Neural progenitor cell (in vitro differentiated cells): ENCODE data around the gene NRIP2. TPM values are rescaled to one million over a fixed set of nuclear protein-coding genes. Genes with fewer than 3 reads are reported as not detected.

Experiments
- DNase-seq: peaks from one replicate; pipeline ENCODE4 v3.0.0-alpha.2; 2016; ENCODE audit warnings: low spot score
- H2AFZ ChIP-seq: fragments of 200-600 bp; sonication (generic); replicated peaks from 2 replicates; pipeline ENCODE4 v1.6.1; 2016; ENCODE audit warnings: antibody characterized with exemption
- H3F3A ChIP-seq: fragments of 200-600 bp; sonication (generic); 2 replicates; pipeline ENCODE4 v1.6.1; 2016; ENCODE audit warnings: antibody characterized with exemption, low read depth
- H3K27ac ChIP-seq: fragments of 200-600 bp; sonication (generic); 2 replicates; pipeline ENCODE4 v1.5.1; 2016; ENCODE audit warnings: mild to moderate bottlenecking
- H3K27me3 ChIP-seq: fragments of 200-600 bp; sonication (generic); 2 replicates; pipeline ENCODE4 v1.6.1; 2016; ENCODE audit warnings: mild to moderate bottlenecking, moderate library complexity
- H3K36me3 ChIP-seq: fragments of 200-600 bp; sonication (generic); 2 replicates; pipeline ENCODE4 v1.5.1; 2016
- H3K4me1 ChIP-seq: fragments of 200-600 bp; sonication (generic); 2 replicates; pipeline ENCODE4 v1.6.1; 2016; ENCODE audit warnings: mixed run types
- H3K4me2 ChIP-seq: fragments of 200-600 bp; sonication (generic); 2 replicates; pipeline ENCODE4 v1.6.1; 2016
- H3K4me3 ChIP-seq: fragments of 200-600 bp; sonication (generic); 2 replicates; pipeline ENCODE4 v1.5.1; 2016
- H3K79me2 ChIP-seq: fragments of 200-600 bp; sonication (generic); 2 replicates; pipeline ENCODE4 v1.6.1; 2016; ENCODE audit warnings: low read depth
- H3K9ac ChIP-seq: fragments of 200-600 bp; sonication (generic); 2 replicates; pipeline ENCODE4 v1.6.1; 2016
- H3K9me3 ChIP-seq: fragments of 200-600 bp; sonication (generic); 2 replicates; pipeline ENCODE4 v1.5.1; 2016; ENCODE audit warnings: low read depth
- H4K20me1 ChIP-seq: fragments of 200-600 bp; sonication (generic); 2 replicates; pipeline ENCODE4 v1.6.1; 2016; ENCODE audit warnings: low read depth
- H3K27ac Mint-ChIP-seq: 3 replicates; pipeline ENCODE4 v1.8.0; 2021; ENCODE audit warnings: mixed read lengths
- H3K27me3 Mint-ChIP-seq: 2 replicates; pipeline ENCODE4 v1.8.0; 2022; ENCODE audit warnings: low read depth, mild to moderate bottlenecking, inconsistent platforms, moderate library complexity, mixed read lengths; ENCODE audit not compliant: insufficient read depth
- H3K36me3 Mint-ChIP-seq: 3 replicates; pipeline ENCODE4 v1.8.0; 2021; ENCODE audit warnings: mixed read lengths
- H3K4me1 Mint-ChIP-seq: 3 replicates; pipeline ENCODE4 v1.8.0; 2021; ENCODE audit warnings: mixed read lengths
- H3K4me3 Mint-ChIP-seq: 3 replicates; pipeline ENCODE4 v1.8.0; 2021; ENCODE audit warnings: mild to moderate bottlenecking, moderate library complexity, mixed read lengths
- H3K9me3 Mint-ChIP-seq: 3 replicates; pipeline ENCODE4 v1.8.0; 2020; ENCODE audit warnings: mixed read lengths
- EZH2 ChIP-seq: fragments of 200-600 bp; sonication (generic); IDR thresholded peaks from 2 replicates; pipeline ENCODE4 v1.6.1; 2017; ENCODE audit warnings: antibody characterized with exemption, mild to moderate bottlenecking, moderate library complexity
- EZH2phosphoT487 ChIP-seq: fragments of 200-600 bp; sonication (generic); IDR thresholded peaks from 2 replicates; pipeline ENCODE4 v1.6.1; 2017; ENCODE audit warnings: antibody characterized with exemption
- total RNA-seq: library from RNA; depleted of rRNA; stranded (reverse); fragments of >200 nt; gene quantifications from 2 replicates; pipeline ENCODE4 v1.2.3, GENCODE V29; 2015; ENCODE audit warnings: low replicate concordance
- TF ChIP-seq, protein P1 (sequence below): fragments of 200-600 bp; sonication (generic); IDR thresholded peaks from 2 replicates; pipeline ENCODE4 v1.5.1; 2017; ENCODE audit warnings: antibody characterized with exemption, mild to moderate bottlenecking

NRIP2 gene
- total RNA-seq, 1 donor from 2014 or later, result 0.65 TPM

DNA sequence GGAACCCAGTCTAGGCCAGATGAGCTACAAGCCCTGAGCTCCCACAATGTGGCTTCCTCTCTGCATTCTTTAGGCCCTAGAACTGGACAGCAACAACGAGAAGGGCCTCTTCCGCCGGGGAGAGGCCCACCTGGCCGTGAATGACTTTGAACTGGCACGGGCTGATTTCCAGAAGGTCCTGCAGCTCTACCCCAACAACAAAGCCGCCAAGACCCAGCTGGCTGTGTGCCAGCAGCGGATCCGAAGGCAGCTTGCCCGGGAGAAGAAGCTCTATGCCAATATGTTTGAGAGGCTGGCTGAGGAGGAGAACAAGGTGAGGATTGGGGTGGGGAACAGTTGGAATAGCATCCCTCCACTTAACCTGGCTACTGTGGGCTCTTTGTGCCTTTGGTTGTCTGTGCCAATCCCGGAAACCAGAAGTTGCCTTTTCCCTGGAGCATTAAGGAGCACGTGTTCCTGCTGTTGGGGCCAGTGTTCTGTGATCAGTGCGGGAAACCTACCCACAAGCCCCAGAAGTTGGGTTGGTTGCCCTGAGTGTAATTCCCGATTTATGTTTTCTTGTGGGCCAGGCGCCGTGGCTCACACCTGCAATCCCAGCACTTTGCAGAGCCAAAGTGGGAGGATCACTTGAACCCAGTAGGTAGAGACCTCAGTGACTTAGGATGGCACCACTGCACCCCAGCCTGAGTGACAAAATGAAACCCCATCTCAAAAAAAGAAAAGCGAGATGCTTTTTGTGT is 33.6 kb downstream of the NRIP2 start:
- H3K9ac ChIP-seq, result no peak overlapping the region
- no peaks in the 10 kb centered on the region for H3K36me3 ChIP-seq
- no peak overlapping the region for H3K27ac ChIP-seq
- Mint-ChIP-seq H3K4me3 (no peak overlapping the region), H3K9me3 (no peaks in the 10 kb centered on the region), H3K4me1 (peaks cover 9% of the 10 kb centered on the region), H3K27me3 (no peaks in the 10 kb centered on the region), H3K36me3 (peaks cover 52% of the 10 kb centered on the region), H3K27ac (no peak overlapping the region)
- H3K9me3 ChIP-seq, result no peaks in the 10 kb centered on the region
- TF ChIP-seq, protein P1, sequence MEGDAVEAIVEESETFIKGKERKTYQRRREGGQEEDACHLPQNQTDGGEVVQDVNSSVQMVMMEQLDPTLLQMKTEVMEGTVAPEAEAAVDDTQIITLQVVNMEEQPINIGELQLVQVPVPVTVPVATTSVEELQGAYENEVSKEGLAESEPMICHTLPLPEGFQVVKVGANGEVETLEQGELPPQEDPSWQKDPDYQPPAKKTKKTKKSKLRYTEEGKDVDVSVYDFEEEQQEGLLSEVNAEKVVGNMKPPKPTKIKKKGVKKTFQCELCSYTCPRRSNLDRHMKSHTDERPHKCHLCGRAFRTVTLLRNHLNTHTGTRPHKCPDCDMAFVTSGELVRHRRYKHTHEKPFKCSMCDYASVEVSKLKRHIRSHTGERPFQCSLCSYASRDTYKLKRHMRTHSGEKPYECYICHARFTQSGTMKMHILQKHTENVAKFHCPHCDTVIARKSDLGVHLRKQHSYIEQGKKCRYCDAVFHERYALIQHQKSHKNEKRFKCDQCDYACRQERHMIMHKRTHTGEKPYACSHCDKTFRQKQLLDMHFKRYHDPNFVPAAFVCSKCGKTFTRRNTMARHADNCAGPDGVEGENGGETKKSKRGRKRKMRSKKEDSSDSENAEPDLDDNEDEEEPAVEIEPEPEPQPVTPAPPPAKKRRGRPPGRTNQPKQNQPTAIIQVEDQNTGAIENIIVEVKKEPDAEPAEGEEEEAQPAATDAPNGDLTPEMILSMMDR, result no peak
- no peak for TF ChIP-seq EZH2
- TF ChIP-seq EZH2phosphoT487, result no peak
- no peaks in the 10 kb centered on the region for H3K27me3 ChIP-seq
- no peak overlapping the region for H3K4me3 ChIP-seq
- H4K20me1 ChIP-seq, result peaks cover 28% of the 10 kb centered on the region
- H2AFZ ChIP-seq, result no peak overlapping the region
- DNase-seq, result no peak
- H3K79me2 ChIP-seq, result peaks cover 13% of the 10 kb centered on the region
- H3K4me1 ChIP-seq, result peaks cover 5% of the 10 kb centered on the region
- H3K4me2 ChIP-seq, result no peak overlapping the region
- H3F3A ChIP-seq, result no peaks in the 10 kb centered on the region

DNA sequence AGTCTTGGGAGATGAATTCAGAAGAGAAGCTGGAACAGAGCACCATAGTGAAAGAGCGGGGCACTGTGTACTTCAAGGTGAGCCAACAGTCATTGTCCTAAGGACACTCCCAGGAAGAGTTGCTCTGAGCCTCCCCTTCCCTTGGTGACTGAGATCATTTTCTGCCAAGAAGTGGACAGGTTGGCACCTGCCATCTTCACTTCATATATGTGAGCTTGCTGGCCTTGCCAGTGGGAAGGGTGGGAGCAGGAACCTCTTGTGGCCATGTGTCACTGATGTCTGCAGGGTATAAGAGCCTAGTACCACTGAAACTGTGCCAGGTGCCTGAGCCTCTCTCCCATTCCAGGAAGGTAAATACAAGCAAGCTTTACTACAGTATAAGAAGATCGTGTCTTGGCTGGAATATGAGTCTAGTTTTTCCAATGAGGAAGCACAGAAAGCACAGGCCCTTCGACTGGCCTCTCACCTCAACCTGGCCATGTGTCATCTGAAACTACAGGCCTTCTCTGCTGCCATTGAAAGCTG is 34.7 kb downstream of the NRIP2 start:
- peaks cover 52% of the 10 kb centered on the region for H3K36me3 Mint-ChIP-seq
- Histone ChIP-seq H3K4me2 (no peak overlapping the region), H3K36me3 (no peaks in the 10 kb centered on the region)

DNA sequence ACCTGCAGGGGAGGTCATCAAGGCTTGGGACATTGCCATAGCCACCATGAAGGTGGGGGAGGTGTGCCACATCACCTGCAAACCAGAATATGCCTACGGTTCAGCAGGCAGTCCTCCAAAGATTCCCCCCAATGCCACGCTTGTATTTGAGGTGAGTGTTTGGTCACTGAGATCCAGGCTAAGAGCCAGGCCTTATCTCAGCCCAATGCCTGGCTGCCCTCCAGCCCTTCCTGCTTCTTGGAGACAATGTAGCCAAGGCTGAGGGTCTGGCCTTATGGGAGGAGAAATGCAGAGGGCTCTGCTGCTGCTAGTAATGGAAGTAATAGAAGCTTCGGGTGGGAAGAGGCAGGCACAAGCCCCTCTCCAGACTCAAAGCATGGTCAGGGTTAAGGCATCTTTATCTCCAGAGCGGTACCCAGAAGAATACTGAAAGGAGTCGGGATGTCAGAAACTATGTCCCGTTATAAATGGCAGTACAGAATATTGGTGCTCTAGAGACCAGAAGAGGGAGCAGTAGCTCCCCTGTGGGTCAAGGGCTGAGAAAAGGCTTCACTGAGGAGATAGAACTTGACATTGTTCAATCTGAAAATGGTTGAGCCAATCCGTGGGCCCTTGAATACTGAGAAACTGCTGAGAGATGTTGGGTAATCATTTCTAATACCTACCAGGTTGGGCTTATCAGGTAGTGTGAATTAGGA is 37.0 kb downstream of the NRIP2 start:
- no peak overlapping the region for H3K27ac ChIP-seq
- Mint-ChIP-seq H3K9me3 (no peaks in the 10 kb centered on the region), H3K27ac (no peak overlapping the region), H3K4me3 (no peak overlapping the region), H3K36me3 (peaks cover 42% of the 10 kb centered on the region), H3K4me1 (peaks cover 17% of the 10 kb centered on the region), H3K27me3 (peaks cover 7% of the 10 kb centered on the region)
- TF ChIP-seq EZH2, result no peak
- no peak for TF ChIP-seq EZH2phosphoT487
- TF ChIP-seq, protein P1, result no peak
- H3K4me3 ChIP-seq, result no peak overlapping the region
- no peak for DNase-seq
- peaks cover 17% of the 10 kb centered on the region for H3F3A ChIP-seq
- peaks cover 22% of the 10 kb centered on the region for H3K27me3 ChIP-seq
- peaks cover 20% of the 10 kb centered on the region for H3K79me2 ChIP-seq
- no peak overlapping the region for H2AFZ ChIP-seq
- no peak overlapping the region for H3K4me2 ChIP-seq
- H3K9ac ChIP-seq, result no peak overlapping the region
- H4K20me1 ChIP-seq, result peaks cover 29% of the 10 kb centered on the region
- H3K4me1 ChIP-seq, result peaks cover 15% of the 10 kb centered on the region
- H3K9me3 ChIP-seq, result no peaks in the 10 kb centered on the region
- H3K36me3 ChIP-seq, result no peaks in the 10 kb centered on the region

More for the DNA sequence above, 34.7 kb downstream of the NRIP2 start:
- no peak for DNase-seq
- Mint-ChIP-seq H3K27me3 (no peaks in the 10 kb centered on the region), H3K9me3 (no peaks in the 10 kb centered on the region), H3K4me3 (no peak overlapping the region), H3K4me1 (peaks cover 12% of the 10 kb centered on the region), H3K27ac (no peak overlapping the region)
- Histone ChIP-seq H3K27ac (no peak overlapping the region), H3K4me1 (peaks cover 5% of the 10 kb centered on the region), H3K9ac (no peak overlapping the region), H3K4me3 (no peak overlapping the region), H3K9me3 (no peaks in the 10 kb centered on the region), H3F3A (no peaks in the 10 kb centered on the region), H2AFZ (no peak overlapping the region), H4K20me1 (peaks cover 29% of the 10 kb centered on the region), H3K79me2 (peaks cover 20% of the 10 kb centered on the region), H3K27me3 (no peaks in the 10 kb centered on the region)
- no peak for TF ChIP-seq EZH2phosphoT487
- TF ChIP-seq EZH2, result no peak
- TF ChIP-seq, protein P1, result no peak
